AML-193 (cell line): ENCODE results near the gene RBM39.

Experiments
- DNase-seq, 2 experiments: peaks; one replicate each; lab custom pipeline; 2025; lab: John Stamatoyannopoulos, UW

RBM39 gene

DNA sequence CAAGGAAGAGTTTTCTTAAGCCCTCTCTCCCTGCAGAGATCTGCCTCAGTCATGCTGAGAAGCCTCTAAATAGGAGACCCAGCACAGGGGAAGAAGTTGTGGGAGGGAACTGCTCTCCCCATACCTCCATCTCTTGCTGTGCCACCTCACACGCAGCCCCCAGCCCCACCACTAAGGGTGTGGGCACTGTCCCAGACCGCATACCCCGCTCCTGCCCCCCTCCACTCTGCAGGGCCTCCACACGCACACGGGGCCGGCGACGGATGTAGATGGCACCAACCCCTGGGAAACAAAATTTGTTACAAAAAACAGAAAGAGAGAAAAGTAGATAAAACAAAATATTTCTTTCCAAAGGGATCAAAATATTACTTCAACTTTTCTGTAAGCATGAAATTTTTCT is 67.1 kb downstream of the RBM39 start:
- DNase-seq: no peak

DNA sequence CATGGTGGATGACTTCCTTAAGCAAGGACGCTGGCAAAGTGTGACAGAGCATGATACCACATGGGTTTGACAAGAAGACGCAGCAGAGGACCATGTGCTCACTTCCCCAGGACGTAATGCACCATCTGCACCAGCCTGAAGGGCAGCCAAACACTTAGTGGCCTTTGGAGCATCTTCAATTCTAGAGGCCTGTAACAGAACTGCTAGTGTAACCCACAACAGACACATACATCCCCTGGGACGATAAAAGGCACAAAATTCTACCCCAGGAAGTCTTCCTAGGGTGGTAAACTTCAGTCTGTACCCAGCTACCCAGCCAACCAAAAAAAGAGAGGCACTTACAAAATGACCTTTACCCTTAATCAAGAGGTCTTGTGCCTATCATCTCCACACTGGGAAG is 68.2 kb downstream of the RBM39 start:
- no peak for DNase-seq

DNA sequence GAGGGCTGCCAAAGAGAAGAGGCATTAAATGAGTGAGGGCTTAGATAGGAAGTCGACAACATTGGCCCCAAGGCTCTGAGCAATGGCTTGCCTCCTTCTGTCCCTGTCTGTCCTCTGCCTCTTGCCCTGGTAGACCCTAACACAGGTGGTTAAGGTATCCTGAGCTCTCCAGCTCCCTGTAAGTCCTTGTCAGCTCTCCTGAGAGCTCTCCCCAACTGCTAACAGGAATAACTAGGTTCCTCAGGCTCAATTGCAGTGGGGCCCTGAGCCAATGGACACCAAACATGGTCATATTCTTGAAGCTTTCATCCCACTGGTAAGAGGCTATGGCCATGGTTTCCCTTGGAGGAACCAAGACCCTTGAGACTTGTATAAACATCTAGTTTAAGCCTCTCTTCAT is 72.4 kb downstream of the RBM39 start:
- DNase-seq: no peak

DNA sequence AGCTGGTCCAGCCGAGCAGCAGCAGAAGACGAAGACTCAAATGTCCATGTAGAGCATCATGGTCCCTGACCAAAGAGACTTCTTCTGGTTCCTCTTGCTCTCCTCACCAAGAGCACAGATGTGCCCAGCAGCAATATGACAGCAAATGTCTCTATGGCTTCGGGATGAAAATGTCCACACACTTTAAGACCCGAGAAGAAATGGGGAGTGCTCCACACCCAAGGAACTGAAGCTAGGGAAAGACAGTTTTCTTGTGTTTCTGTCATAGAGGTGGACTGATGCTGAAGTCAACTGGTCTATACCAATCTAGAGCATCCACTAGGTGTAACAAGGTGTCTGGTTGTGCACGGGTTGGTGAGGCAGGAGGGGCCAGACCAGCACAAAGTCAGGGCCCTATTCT is 72.8 kb downstream of the RBM39 start:
- DNase-seq: no peak

DNA sequence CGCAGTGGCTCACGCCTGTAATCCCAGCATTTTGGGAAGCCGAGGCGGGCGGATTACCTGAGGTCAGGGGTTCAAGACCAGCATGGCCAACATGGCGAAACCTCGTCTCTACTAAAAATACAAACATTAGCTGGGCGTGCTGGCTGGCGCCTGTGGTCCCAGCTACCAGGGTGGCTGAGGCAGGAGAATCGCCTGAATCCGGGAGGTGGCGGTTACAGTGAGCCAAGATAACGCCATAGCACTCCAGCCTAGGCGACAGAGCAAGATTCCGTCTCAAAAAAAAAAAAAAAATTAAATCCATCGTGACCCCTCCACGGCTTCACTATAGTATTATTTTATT is 76.1 kb downstream of the RBM39 start:
- DNase-seq: no peak

DNA sequence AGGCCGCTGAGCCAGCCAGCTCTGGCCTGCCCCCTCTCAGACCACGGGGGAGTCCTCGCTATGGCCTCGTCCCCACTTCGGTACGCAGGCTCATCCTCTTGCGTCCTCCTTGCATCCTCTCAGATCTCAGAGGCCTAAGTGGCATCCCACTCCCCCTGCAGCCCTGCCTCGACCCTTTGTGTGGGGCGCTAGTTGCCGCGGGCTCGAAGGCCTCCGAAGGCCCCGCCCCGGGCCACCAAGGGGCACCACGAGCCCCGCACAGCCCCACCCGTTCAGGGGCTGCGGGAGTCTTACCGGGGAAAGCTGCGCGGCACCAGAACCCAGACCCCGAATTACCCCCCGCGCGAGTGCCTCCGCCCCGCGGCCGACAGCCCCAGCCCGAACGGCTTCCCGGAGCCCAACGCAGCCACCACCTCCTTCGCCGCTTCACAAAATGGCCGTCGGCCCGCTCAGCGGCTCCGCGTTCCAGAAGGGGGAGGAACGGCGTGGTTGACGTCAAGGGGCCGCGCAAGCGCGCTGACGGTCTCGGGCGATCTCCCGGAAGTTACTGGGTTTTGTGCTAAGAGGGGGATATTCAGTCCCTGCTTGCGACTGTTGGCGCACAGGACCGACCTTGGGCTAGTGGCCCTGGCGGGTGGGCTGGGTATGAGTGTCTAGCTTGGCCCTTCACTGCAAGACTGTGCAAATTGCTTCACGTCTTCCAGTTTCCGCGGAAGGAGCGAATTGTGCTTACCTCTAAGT is 77.4 kb downstream of the RBM39 start, which contains the start of the genes CPNE1 and RBM12:
Gene CPNE1 (minus strand): TSS at position 435 of the 741 bp plus-strand sequence. CDS start 31,977 bp downstream, outside the sequence.
Gene RBM12 (minus strand): TSS at position 435 of the 741 bp plus-strand sequence. CDS start 9,578 bp downstream, outside the sequence.
- peak; percentile 85 for DNase-seq

DNA sequence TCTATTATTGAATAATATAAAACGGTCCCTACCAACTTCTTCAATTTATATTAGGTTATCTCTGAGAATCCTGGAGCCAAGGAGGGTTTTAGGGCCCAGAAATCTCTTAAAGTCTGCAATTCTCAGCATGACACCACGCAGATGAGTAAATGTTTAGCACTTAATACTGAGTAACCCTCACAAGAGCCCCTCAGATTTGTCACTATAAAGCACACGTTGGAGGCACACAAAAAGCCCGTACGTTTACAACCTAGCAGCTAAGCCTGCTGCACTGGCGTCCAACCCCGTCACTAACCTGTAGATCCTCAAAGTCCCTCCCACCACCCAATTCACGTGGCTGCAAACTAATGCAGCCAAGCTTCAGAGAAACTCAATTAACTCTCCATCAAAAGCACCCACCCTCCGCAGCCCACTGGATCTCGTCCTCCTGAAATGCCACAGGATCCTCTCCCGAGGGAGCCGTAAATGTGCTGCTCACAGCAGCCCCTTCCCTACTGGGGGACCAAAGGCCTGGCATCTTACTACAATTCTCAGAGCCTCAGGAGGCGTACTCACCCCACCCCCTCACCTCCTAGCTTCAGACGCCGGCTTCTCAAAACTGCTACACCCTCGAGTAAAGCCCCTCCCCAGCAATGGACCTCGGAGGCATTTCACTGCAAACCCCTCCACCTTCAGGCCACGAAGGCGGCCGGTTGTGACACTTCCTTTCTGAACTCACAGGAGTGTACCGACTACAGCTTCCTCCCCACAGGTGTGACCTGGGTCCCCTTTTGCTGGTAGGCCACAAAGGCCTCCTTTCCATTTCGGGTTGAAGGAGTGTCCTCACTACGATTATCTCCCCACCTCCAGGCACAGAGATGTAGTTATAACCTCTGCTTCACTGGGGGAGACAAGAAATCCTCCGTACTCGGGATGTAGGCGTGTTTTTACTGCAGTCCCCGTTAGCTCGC is 78.3 kb downstream of the RBM39 start:
- DNase-seq: no peak

DNA sequence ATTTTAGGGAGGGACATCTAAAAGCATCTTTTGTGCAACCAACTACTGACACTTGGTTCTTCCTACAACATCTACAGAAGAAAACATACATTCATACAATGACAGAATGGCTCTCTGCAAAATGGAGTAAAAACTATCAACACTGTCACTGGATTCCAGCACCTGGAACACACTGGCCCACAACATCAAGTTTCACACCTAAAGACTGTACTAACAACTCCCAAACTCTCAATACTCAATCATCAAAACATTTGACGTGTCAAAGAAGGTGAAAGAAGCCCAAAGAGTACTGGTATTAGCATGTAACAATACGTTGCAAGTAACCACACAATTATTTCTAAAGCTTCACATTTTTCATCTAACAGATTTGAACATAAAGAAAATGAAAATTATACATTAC is 79.5 kb downstream of the RBM39 start:
- no peak for DNase-seq

DNA sequence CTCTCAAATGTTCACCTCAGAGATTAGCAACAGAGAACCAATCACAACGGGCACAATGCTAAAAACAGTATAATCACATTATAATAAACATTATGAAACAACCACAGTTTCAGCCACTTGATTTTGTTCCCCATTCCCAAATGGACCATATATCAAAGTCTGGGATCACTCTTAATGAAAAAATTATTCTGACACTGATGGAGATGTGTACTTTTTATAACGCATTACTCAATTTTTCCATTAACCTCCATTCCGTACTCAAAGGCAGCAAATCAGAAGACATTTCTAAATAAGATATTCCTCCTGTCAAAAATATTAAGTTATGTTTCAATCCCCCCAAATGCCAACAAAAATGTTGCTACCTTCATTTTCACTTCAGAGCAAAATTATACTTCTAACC is 80.2 kb downstream of the RBM39 start:
- DNase-seq: no peak

DNA sequence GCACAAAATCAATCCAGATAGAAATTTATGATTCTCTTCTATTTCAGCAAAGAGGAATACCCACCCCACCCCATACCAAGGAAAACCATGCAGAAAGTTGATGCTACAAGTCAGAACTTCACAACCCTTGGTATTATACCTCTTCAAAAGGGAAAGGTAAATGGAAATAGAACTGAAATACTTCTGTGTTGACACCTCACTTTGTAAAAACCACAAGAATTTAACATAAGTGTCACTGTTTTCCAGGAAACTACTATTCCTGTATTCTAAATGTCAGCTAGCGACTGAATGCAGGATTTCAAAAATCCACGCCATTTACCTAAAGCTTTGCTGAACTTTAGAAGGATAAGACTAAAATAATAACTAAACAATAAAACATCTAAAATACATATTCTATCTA is 81.0 kb downstream of the RBM39 start:
- DNase-seq: no peak

DNA sequence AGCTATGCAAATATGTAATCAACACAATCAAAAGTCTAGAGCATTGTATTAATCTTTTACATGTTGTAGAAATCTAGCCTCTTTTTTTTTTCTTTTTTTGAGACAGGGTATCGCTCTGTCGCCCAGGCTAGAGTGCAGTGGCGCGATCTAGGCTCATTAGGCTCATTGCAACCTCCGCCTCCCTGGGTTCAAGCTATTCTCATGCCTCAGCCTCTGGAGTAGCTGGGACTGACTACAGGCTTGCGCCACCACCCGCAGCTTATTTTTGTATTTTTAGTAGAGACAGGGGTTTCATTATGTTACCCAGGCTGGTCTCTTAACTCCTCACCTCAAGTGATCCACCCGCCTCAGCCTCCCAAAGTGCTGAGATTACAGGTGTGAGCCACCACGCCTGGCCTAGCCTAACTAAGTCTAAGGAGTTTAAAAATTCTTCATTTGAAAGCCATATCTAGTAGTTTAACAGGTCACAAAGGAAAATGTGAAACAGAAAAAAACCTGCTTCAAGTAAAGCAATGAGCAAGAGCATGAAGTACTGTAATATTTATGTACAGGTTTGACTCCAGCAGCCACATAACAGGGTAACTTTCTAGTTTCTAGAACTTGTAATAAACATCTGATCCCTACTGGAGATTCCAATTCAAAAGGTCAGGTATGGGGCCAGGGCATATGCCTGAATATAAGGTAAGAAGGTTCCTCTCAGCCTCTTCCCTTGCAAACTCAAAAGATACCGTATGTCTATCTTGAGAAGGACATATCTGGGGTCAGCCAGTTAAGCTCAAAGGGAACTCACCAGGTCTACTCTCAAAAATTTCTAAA is 81.7 kb downstream of the RBM39 start:
- no peak for DNase-seq

DNA sequence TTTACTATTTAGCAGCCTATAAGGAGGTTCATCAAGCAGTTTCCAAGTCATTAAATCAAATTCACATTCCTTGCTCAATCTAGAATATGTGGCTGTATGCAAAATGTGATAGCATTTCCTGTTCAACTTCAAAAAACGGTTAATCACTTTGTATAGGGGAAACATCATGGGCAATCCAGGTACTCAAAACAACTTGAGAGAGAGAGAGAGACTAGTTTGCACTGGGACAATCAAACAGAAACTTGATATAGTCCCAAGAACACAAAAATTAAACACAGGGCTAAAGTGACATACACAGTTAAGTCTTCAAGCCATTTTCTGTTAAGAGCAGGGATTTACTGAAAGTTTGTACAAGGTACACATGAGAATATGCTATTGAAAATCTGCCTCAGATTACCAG is 84.8 kb downstream of the RBM39 start:
- no peak for DNase-seq

DNA sequence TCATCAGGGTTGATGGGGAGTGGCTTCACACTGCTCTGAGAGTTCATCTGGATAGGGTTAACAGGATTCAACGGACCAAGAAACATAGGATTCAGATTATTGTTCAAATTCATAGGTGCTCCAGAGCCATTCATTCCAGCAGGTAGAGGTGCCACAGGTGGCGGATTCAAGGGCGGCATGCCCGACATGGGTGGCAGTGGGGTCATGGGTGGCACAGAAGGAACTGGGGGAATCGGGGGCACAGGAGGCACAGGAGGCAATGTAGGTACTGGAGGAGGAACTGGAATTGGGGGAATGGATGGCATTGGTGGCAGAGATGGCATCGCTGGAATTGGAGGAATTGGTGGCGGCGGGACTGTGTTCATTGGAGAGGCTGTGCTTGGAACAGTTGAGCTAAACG is 87.6 kb downstream of the RBM39 start:
- no peak for DNase-seq

DNA sequence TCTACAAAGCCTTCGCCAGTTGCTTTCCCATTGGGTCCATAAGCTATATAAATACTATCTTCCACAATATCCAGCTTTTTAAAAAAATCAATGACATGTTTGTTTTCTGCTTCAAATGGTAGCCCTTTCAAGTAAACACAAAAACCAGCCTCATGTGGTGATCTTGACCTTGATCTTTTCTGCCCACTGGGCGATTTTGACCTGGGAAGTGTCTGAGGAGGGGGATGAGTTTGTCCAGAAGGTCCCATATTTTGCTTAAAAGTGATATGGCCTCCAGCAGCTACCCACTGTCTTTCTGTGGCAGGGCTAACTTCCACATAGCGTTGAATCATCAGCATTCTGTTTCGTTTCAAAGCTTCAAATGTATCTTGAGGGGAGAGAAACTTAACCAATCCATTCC is 88.2 kb downstream of the RBM39 start:
- no peak for DNase-seq
